SK-N-MC (cell line): ENCODE data around the gene MS4A6E.

Experiments used
- EZH2 ChIP-seq: fragments of 200-600 bp; sonication (generic); IDR thresholded peaks from one replicate; pipeline ENCODE4 v1.6.1; 2017; ENCODE audit warnings: antibody characterized with exemption
- FOXP2 ChIP-seq: optimal IDR thresholded peaks from 2 replicates; pipeline ENCODE3; 2011; ENCODE audit warnings: mild to moderate bottlenecking, moderate library complexity; ENCODE audit not compliant: insufficient read depth; ENCODE audit errors: extremely low read length, control extremely low read depth
- POLR2AphosphoS5 ChIP-seq: IDR thresholded peaks from 2 replicates; pipeline ENCODE4 v1.6.1; 2012; ENCODE audit warnings: mild to moderate bottlenecking, low read depth, low read length, borderline replicate concordance

GRCh38 chr11:60281485-60281884 lies 45.6 kb upstream of the MS4A6E start:
- TF ChIP-seq EZH2 (no peak), POLR2AphosphoS5 (no peak), FOXP2 (no peak)
